MCF 10A (cell line): ENCODE measurements around the gene SLC38A6. TPM values are rescaled to one million over a fixed set of nuclear protein-coding genes. Genes with fewer than 3 reads are reported as not detected.

Experiments used
- BruUV-seq: library from RNA; stranded (reverse); fragments of 400-500 nt; replicated peaks from 2 replicates; lab custom pipeline; 2021; lab: Mats Ljungman, UMichigan
- CTCF ChIA-PET: fragments of 300-600 bp; sonication (Branson Sonifier 250); formaldehyde crosslinking; extraction: SDS; loops from one replicate; lab custom pipeline; 2021; ENCODE audit warnings: antibody characterized with exemption, inconsistent platforms; lab: Yijun Ruan, JAX
- POLR2A ChIA-PET: fragments of 300-600, 350-650 bp; sonication (Branson Sonifier 250); formaldehyde crosslinking; extraction: SDS; loops from one replicate; lab custom pipeline; 2020; ENCODE audit warnings: antibody characterized with exemption, inconsistent platforms; lab: Yijun Ruan, JAX
- DNase-seq: peaks from one replicate; pipeline ENCODE4 v3.0.0-alpha.2; 2018; ENCODE audit not compliant: unreplicated experiment
- H3K27ac Mint-ChIP-seq: one replicate; pipeline ENCODE4 v1.8.0; 2022; ENCODE audit warnings: mild to moderate bottlenecking, low read depth, mixed read lengths; ENCODE audit not compliant: unreplicated experiment
- H3K27me3 Mint-ChIP-seq: one replicate; pipeline ENCODE4 v1.8.0; 2022; ENCODE audit warnings: mixed read lengths; ENCODE audit not compliant: insufficient read depth, unreplicated experiment
- H3K36me3 Mint-ChIP-seq: one replicate; pipeline ENCODE4 v1.8.0; 2022; ENCODE audit warnings: mild to moderate bottlenecking, moderate library complexity, mixed read lengths; ENCODE audit not compliant: insufficient read depth, unreplicated experiment
- H3K4me1 Mint-ChIP-seq: one replicate; pipeline ENCODE4 v1.8.0; 2022; ENCODE audit warnings: mixed read lengths; ENCODE audit not compliant: insufficient read depth, unreplicated experiment
- H3K4me3 Mint-ChIP-seq: one replicate; pipeline ENCODE4 v1.8.0; 2022; ENCODE audit warnings: mild to moderate bottlenecking, moderate library complexity, mixed read lengths; ENCODE audit not compliant: unreplicated experiment
- H3K9me3 Mint-ChIP-seq: one replicate; pipeline ENCODE4 v1.8.0; 2022; ENCODE audit warnings: mixed read lengths; ENCODE audit not compliant: unreplicated experiment
- CTCF ChIP-seq: fragments of 200-600 bp; IDR thresholded peaks from one replicate; pipeline ENCODE4 v1.8.0; 2022; ENCODE audit warnings: antibody characterized with exemption, mild to moderate bottlenecking; ENCODE audit not compliant: unreplicated experiment
- intact Hi-C: fragments of 100-400 bp; cut with micrococcal nuclease; formaldehyde crosslinking; loops from 2 replicates; pipeline ENCODE4 v1.14.1; 2022
- total RNA-seq: library from RNA; stranded (reverse); gene quantifications from 2 replicates; pipeline ENCODE4 v1.2.3, GENCODE V29; 2022

The SLC38A6 gene
- total RNA-seq, 1 experiment from 2014 or later = 7.9 TPM

- peaks cover 14% of the 10 kb centered on the region for H3K9me3 Mint-ChIP-seq
- H3K36me3 Mint-ChIP-seq = peaks cover 6% of the 10 kb centered on the region
- H3K4me1 Mint-ChIP-seq = no peaks in the 10 kb centered on the region
- intact Hi-C loops = no loop called here
- H3K27ac Mint-ChIP-seq = no peak overlapping the region
- no TSS peak for BruUV-seq
- TF ChIP-seq CTCF = no peak
- ChIA-PET POLR2A (interaction anchor here (0.6 to 0.7 kb wide), 2 partner anchors 14 to 456 kb away, joined by 3 read pairs; no protein-coding TSS in a partner anchor), CTCF (interaction anchor here (0.7 kb wide), 2 partner anchors 12 to 1162 kb away, joined by 3 read pairs; no protein-coding TSS in a partner anchor)
- no peak overlapping the region for H3K4me3 Mint-ChIP-seq
- DNase-seq = no peak
- no peaks in the 10 kb centered on the region for H3K27me3 Mint-ChIP-seq
Measured at GRCh38 chr14:60951776-60952435, 29.1 kb upstream of the SLC38A6 start.

- Mint-ChIP-seq H3K36me3 (peaks cover 12% of the 10 kb centered on the region), H3K27ac (no peak overlapping the region), H3K4me3 (no peak overlapping the region), H3K4me1 (no peaks in the 10 kb centered on the region), H3K27me3 (no peaks in the 10 kb centered on the region), H3K9me3 (peaks cover 39% of the 10 kb centered on the region)
- TF ChIP-seq CTCF = no peak
- no peak for DNase-seq
- CTCF ChIA-PET = interaction anchor here (0.5 kb wide), 1 partner anchor 246 kb away, joined by 4 read pairs; no protein-coding TSS in a partner anchor
- POLR2A ChIA-PET = interaction anchor here (0.6 to 1.0 kb wide), 2 partner anchors 23 to 24 kb away, joined by 3 read pairs; no protein-coding TSS in a partner anchor
- no TSS peak for BruUV-seq
- intact Hi-C loops = no loop called here
Measured at GRCh38 chr14:60956202-60956601, 24.8 kb upstream of the SLC38A6 start.

GRCh38 chr14:60956632-60957031 is 24.4 kb upstream of the SLC38A6 start:
- no peak for TF ChIP-seq CTCF
- Mint-ChIP-seq H3K4me1 (no peaks in the 10 kb centered on the region), H3K27ac (no peak overlapping the region), H3K9me3 (peaks cover 39% of the 10 kb centered on the region), H3K27me3 (no peaks in the 10 kb centered on the region), H3K4me3 (no peak overlapping the region), H3K36me3 (peaks cover 12% of the 10 kb centered on the region)
- CTCF ChIA-PET = no interaction called here
- no peak for DNase-seq
- no TSS peak for BruUV-seq
- intact Hi-C loops = no loop called here
- POLR2A ChIA-PET = interaction anchor here (0.6 to 1.0 kb wide), 2 partner anchors 23 to 24 kb away, joined by 3 read pairs; no protein-coding TSS in a partner anchor

- no peak for DNase-seq
- no peak for TF ChIP-seq CTCF
- H3K36me3 Mint-ChIP-seq = peaks cover 12% of the 10 kb centered on the region
- H3K9me3 Mint-ChIP-seq = peaks cover 39% of the 10 kb centered on the region
- intact Hi-C loops = no loop called here
- BruUV-seq = no TSS peak
- POLR2A ChIA-PET = interaction anchor here (1.2 kb wide), 1 partner anchor 21 kb away, joined by 3 read pairs; no protein-coding TSS in a partner anchor
- H3K27ac Mint-ChIP-seq = no peak overlapping the region
- H3K27me3 Mint-ChIP-seq = no peaks in the 10 kb centered on the region
- CTCF ChIA-PET = interaction anchor here (1.1 kb wide), 1 partner anchor 151 kb away, joined by 3 read pairs; no protein-coding TSS in a partner anchor
- no peaks in the 10 kb centered on the region for H3K4me1 Mint-ChIP-seq
- H3K4me3 Mint-ChIP-seq = no peak overlapping the region
Measured at GRCh38 chr14:60958146-60958545, 22.9 kb upstream of the SLC38A6 start.
